Thoracic aorta (tissue), 2 donors: ENCODE data around the gene KRT6C. TPM values are rescaled to one million over a fixed set of nuclear protein-coding genes. Genes with fewer than 3 reads are reported as not detected.

ENCODE experiments used
- ATAC-seq: fragments of 150-250 bp; one replicate; pipeline ENCODE4 v1.8.0; 2017; ENCODE audit warnings: low read depth; ENCODE audit not compliant: insufficient number of reproducible peaks, low FRiP score
- DNase-seq: peaks from one replicate; pipeline ENCODE4 v3.0.0-alpha.2; 2020; ENCODE audit warnings: low spot score
- H3K27ac ChIP-seq, 2 donors: fragments of 200-600 bp; sonication (generic); 1 replicate in 1 of 2; 2 replicates in 1 of 2; pipeline ENCODE4 v1.5.1; 2016; ENCODE audit warnings: mild to moderate bottlenecking in 2 of 2, moderate library complexity in 2 of 2
- H3K27me3 ChIP-seq: fragments of 200-600 bp; sonication (generic); replicated peaks from 2 replicates; pipeline ENCODE4 v1.6.0; 2016; ENCODE audit warnings: mild to moderate bottlenecking; ENCODE audit not compliant: insufficient read depth
- H3K36me3 ChIP-seq: fragments of 200-600 bp; sonication (generic); one replicate; pipeline ENCODE4 v1.5.1; 2016
- H3K4me1 ChIP-seq, 2 donors: fragments of 200-600 bp; sonication (generic); 1 replicate in 1 of 2; 2 replicates in 1 of 2; pipeline versions ENCODE4 v1.5.1 to v1.6.0; 2016; ENCODE audit warnings: low read depth in 2 of 2, mild to moderate bottlenecking in 1 of 2; ENCODE audit not compliant: control insufficient read depth in 1 of 2
- H3K4me3 ChIP-seq: fragments of 200-600 bp; sonication (generic); 2 replicates; pipeline ENCODE4 v1.5.1; 2016; ENCODE audit warnings: mild to moderate bottlenecking
- H3K9me3 ChIP-seq: fragments of 200-600 bp; sonication (generic); 2 replicates; pipeline ENCODE4 v1.5.1; 2016
- CTCF ChIP-seq: fragments of 200-600 bp; sonication (generic); IDR thresholded peaks from one replicate; pipeline ENCODE4 v1.5.1; 2019; ENCODE audit warnings: antibody characterized with exemption
- total RNA-seq, 2 donors: library from RNA; depleted of rRNA; stranded (reverse); fragments of >200 nt; gene quantifications; one replicate each; pipeline versions ENCODE4 v1.1.0 to v1.2.3, GENCODE V29; 2016

Gene KRT6C
- total RNA-seq, 2 donors from 2014 or later: not detected

GRCh38 chr12:52418576-52419110 is 55.0 kb downstream of the KRT6C start:
- ATAC-seq (no peak), DNase-seq (no peak)
- Histone ChIP-seq H3K4me3 (no peak overlapping the region), H3K36me3 (no peaks in the 10 kb centered on the region), H3K9me3 (no peaks in the 10 kb centered on the region), H3K4me1 (no peaks in the 10 kb centered on the region), H3K27me3 (no peaks in the 10 kb centered on the region), H3K27ac (no peak overlapping the region)
- TF ChIP-seq CTCF: no peak

Other genes starting within 250 kb of the KRT6C start
- gene KRT7, start 240.6 kb downstream of the KRT6C start, total RNA-seq: 100 to 1,000 TPM in 1 of 2 donors, 10 to 100 TPM in 1; 24.1 to 105 TPM
- 1 to 10 TPM in 1 of 2 donors, not detected in 1; 9.3 TPM for gene KRT86, start 199.2 kb downstream of the KRT6C start, total RNA-seq
- 1 to 10 TPM in 1 of 2 donors, not detected in 1; 5.1 TPM for gene KRT81, start 182.3 kb downstream of the KRT6C start, total RNA-seq
- gene KRT83, start 152.4 kb downstream of the KRT6C start, total RNA-seq: not detected
- not detected for gene KRT85, start 106.3 kb downstream of the KRT6C start, total RNA-seq
- not detected for gene KRT84, start 88.2 kb downstream of the KRT6C start, total RNA-seq
- gene KRT82, start 67.5 kb downstream of the KRT6C start, total RNA-seq: not detected
- gene KRT75, start 39.4 kb downstream of the KRT6C start, total RNA-seq: not detected
- under 1 TPM in 1 of 2 donors, not detected in 1; 0.41 TPM for gene KRT6B, start 21.7 kb downstream of the KRT6C start, total RNA-seq
- gene KRT6A, start 19.5 kb upstream of the KRT6C start, total RNA-seq: under 1 TPM in 1 of 2 donors, not detected in 1; 0.68 TPM
- gene KRT5, start 46.6 kb upstream of the KRT6C start, total RNA-seq: 1 to 10 TPM in 1 of 2 donors, not detected in 1; 7.6 TPM
- gene KRT71, start 79.3 kb upstream of the KRT6C start, total RNA-seq: not detected
- not detected for gene KRT74, start 100.0 kb upstream of the KRT6C start, total RNA-seq
- gene KRT72, start 127.7 kb upstream of the KRT6C start, total RNA-seq: not detected
- not detected for gene KRT73, start 144.8 kb upstream of the KRT6C start, total RNA-seq
- gene KRT2, start 178.4 kb upstream of the KRT6C start, total RNA-seq: 1 to 10 TPM in 1 of 2 donors, not detected in 1; 1.4 TPM
- 1 to 10 TPM in 1 of 2 donors, not detected in 1; 3.5 TPM for gene KRT1, start 206.6 kb upstream of the KRT6C start, total RNA-seq
- under 1 TPM in 1 of 2 donors, not detected in 1; 0.41 TPM for gene KRT77, start 229.7 kb upstream of the KRT6C start, total RNA-seq